ENCODE results near the gene RASGRF2.

- TF ChIP-seq POLR2AphosphoS5 (IDR thresholded peaks at IDR 0.05) = no peak
- TF ChIP-seq, protein P1, sequence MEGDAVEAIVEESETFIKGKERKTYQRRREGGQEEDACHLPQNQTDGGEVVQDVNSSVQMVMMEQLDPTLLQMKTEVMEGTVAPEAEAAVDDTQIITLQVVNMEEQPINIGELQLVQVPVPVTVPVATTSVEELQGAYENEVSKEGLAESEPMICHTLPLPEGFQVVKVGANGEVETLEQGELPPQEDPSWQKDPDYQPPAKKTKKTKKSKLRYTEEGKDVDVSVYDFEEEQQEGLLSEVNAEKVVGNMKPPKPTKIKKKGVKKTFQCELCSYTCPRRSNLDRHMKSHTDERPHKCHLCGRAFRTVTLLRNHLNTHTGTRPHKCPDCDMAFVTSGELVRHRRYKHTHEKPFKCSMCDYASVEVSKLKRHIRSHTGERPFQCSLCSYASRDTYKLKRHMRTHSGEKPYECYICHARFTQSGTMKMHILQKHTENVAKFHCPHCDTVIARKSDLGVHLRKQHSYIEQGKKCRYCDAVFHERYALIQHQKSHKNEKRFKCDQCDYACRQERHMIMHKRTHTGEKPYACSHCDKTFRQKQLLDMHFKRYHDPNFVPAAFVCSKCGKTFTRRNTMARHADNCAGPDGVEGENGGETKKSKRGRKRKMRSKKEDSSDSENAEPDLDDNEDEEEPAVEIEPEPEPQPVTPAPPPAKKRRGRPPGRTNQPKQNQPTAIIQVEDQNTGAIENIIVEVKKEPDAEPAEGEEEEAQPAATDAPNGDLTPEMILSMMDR (IDR thresholded peaks at IDR 0.05; ENCODE audit: poor library complexity, severe bottlenecking) = no peak
- no peak for TF ChIP-seq SMC3 (conservative IDR thresholded peaks at IDR 0.05; ENCODE audit: poor library complexity)
- TF ChIP-seq EP300 (conservative IDR thresholded peaks at IDR 0.05; ENCODE audit: poor library complexity, severe bottlenecking) = no peak
- TF ChIP-seq TAF1 (IDR thresholded peaks at IDR 0.05; ENCODE audit: low read depth) = no peak
- no peak for TF ChIP-seq EZH2 (IDR thresholded peaks at IDR 0.05; ENCODE audit: borderline replicate concordance, insufficient read depth, low read length, poor library complexity, severe bottlenecking)
- no peak for TF ChIP-seq RAD21 (conservative IDR thresholded peaks at IDR 0.05)
- TF ChIP-seq, protein P2, sequence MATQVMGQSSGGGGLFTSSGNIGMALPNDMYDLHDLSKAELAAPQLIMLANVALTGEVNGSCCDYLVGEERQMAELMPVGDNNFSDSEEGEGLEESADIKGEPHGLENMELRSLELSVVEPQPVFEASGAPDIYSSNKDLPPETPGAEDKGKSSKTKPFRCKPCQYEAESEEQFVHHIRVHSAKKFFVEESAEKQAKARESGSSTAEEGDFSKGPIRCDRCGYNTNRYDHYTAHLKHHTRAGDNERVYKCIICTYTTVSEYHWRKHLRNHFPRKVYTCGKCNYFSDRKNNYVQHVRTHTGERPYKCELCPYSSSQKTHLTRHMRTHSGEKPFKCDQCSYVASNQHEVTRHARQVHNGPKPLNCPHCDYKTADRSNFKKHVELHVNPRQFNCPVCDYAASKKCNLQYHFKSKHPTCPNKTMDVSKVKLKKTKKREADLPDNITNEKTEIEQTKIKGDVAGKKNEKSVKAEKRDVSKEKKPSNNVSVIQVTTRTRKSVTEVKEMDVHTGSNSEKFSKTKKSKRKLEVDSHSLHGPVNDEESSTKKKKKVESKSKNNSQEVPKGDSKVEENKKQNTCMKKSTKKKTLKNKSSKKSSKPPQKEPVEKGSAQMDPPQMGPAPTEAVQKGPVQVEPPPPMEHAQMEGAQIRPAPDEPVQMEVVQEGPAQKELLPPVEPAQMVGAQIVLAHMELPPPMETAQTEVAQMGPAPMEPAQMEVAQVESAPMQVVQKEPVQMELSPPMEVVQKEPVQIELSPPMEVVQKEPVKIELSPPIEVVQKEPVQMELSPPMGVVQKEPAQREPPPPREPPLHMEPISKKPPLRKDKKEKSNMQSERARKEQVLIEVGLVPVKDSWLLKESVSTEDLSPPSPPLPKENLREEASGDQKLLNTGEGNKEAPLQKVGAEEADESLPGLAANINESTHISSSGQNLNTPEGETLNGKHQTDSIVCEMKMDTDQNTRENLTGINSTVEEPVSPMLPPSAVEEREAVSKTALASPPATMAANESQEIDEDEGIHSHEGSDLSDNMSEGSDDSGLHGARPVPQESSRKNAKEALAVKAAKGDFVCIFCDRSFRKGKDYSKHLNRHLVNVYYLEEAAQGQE (IDR thresholded peaks at IDR 0.05; ENCODE audit: borderline replicate concordance) = no peak
Observed at GRCh38 chr5:81251922-81252321, 291.8 kb downstream of the RASGRF2 start.
